Liver (tissue), 9 donors: ENCODE data around the gene AGPAT4. TPM values are rescaled to one million over a fixed set of nuclear protein-coding genes. Genes with fewer than 3 reads are reported as not detected.

ENCODE experiments used
- DNase-seq: peaks from one replicate; pipeline ENCODE4 v3.0.0-alpha.2; 2017; ENCODE audit warnings: low spot score
- H3K27ac ChIP-seq, 2 donors: one replicate each; pipeline ENCODE4 v1.7.0; 2013; ENCODE audit warnings: inconsistent platforms in 2 of 2, low read length in 2 of 2, control low read depth in 1 of 2, low read depth in 1 of 2, mild to moderate bottlenecking in 1 of 2
- H3K27me3 ChIP-seq, 4 donors: one replicate each; pipeline versions ENCODE4 v1.6.1 to v1.7.0; 2013; ENCODE audit warnings: low read length in 3 of 4, inconsistent platforms in 1 of 4, mild to moderate bottlenecking in 1 of 4, moderate library complexity in 1 of 4; ENCODE audit not compliant: control insufficient read depth in 4 of 4, insufficient read depth in 4 of 4
- H3K36me3 ChIP-seq, 4 donors: one replicate each; pipeline versions ENCODE4 v1.6.1 to v1.7.0; 2013; ENCODE audit warnings: low read length in 3 of 4, mild to moderate bottlenecking in 3 of 4, low read depth in 1 of 4, moderate library complexity in 1 of 4; ENCODE audit not compliant: control insufficient read depth in 4 of 4, insufficient read depth in 3 of 4
- H3K4me1 ChIP-seq, 4 donors: one replicate each; pipeline versions ENCODE4 v1.6.1 to v1.7.0; 2013; ENCODE audit warnings: low read length in 3 of 4, mild to moderate bottlenecking in 3 of 4, moderate library complexity in 1 of 4; ENCODE audit not compliant: control insufficient read depth in 4 of 4, insufficient read depth in 4 of 4
- H3K4me3 ChIP-seq, 3 donors: one replicate each; pipeline versions ENCODE4 v1.6.1 to v1.7.0; 2013; ENCODE audit warnings: low read length in 3 of 3, control low read depth in 1 of 3, low read depth in 1 of 3, mild to moderate bottlenecking in 1 of 3
- H3K9ac ChIP-seq, 2 donors: one replicate each; pipeline ENCODE4 v1.7.0; 2013; ENCODE audit warnings: low read length in 2 of 2, mild to moderate bottlenecking in 2 of 2, moderate library complexity in 2 of 2, control low read depth in 1 of 2, low read depth in 1 of 2
- H3K9me3 ChIP-seq, 4 donors: one replicate each; pipeline versions ENCODE4 v1.6.1 to v1.7.0; 2013; ENCODE audit warnings: low read length in 3 of 4; ENCODE audit not compliant: control insufficient read depth in 4 of 4
- ATF3 ChIP-seq: IDR thresholded peaks from 2 replicates; pipeline ENCODE4 v1.6.1; 2016; ENCODE audit warnings: antibody characterized with exemption
- EGR1 ChIP-seq, 2 donors: IDR thresholded peaks; 2 replicates each; pipeline ENCODE4 v1.6.1; 2016 to 2018; ENCODE audit warnings: antibody characterized with exemption in 2 of 2, low read depth in 2 of 2
- FOXA2 ChIP-seq: IDR thresholded peaks from 2 replicates; pipeline ENCODE4 v1.6.1; 2016; ENCODE audit warnings: antibody characterized with exemption
- GABPA ChIP-seq, 2 donors: IDR thresholded peaks in 1 of 2; conservative IDR thresholded peaks in 1 of 2; 2 replicates each; pipeline ENCODE4 v1.6.1; 2016; ENCODE audit warnings: antibody characterized with exemption in 2 of 2, mild to moderate bottlenecking in 1 of 2, moderate library complexity in 1 of 2
- HNF4A ChIP-seq, 2 donors: conservative IDR thresholded peaks; 2 replicates each; pipeline ENCODE4 v1.6.1; 2016; ENCODE audit warnings: antibody characterized with exemption in 2 of 2, mild to moderate bottlenecking in 2 of 2
- JUND ChIP-seq, 2 donors: IDR thresholded peaks; 2 replicates each; pipeline ENCODE4 v1.6.1; 2016; ENCODE audit warnings: antibody characterized with exemption in 2 of 2
- NR2F2 ChIP-seq: IDR thresholded peaks from 2 replicates; pipeline ENCODE4 v1.6.1; 2016; ENCODE audit warnings: antibody characterized with exemption
- REST ChIP-seq: IDR thresholded peaks from 2 replicates; pipeline ENCODE4 v1.6.1; 2016; ENCODE audit warnings: antibody characterized with exemption, mild to moderate bottlenecking
- SP1 ChIP-seq: IDR thresholded peaks from 2 replicates; pipeline ENCODE4 v1.6.1; 2018; ENCODE audit warnings: antibody characterized with exemption, mild to moderate bottlenecking
- TAF1 ChIP-seq: conservative IDR thresholded peaks from 2 replicates; pipeline ENCODE4 v1.6.1; 2016; ENCODE audit warnings: antibody characterized with exemption, mild to moderate bottlenecking
- YY1 ChIP-seq: IDR thresholded peaks from 2 replicates; pipeline ENCODE4 v1.6.1; 2016; ENCODE audit warnings: antibody characterized with exemption, mild to moderate bottlenecking
- WGBS: extraction: QIAGEN DNeasy Blood & Tissue Kit; methylation state at CpG from one replicate; pipeline ENCODE4 v1.1.7; 2013; 5-methylcytosine and 5-hydroxymethylcytosine counted together
- polyA plus RNA-seq, 2 donors: library from polyadenylated mRNA; stranded (reverse) in 1 of 2; unstranded in 1 of 2; fragments of 200-250 nt in 1 of 2; fragments of >200 nt in 1 of 2; fragmentation: Nextera tagmentation in 1 of 2; extraction: Ambion mirVana in 1 of 2; gene quantifications; one replicate each; pipeline versions ENCODE4 v1.2.1 to v1.2.3, GENCODE V29; 2013 to 2015
- total RNA-seq, 2 donors: library from RNA; depleted of rRNA; stranded (reverse); fragments of >200 nt; gene quantifications; one replicate each; pipeline ENCODE4 v1.2.3, GENCODE V29; 2014
- donor health status: healthy.
- donor health status: healthy.
- donor health status: healthy.
- donor health status: healthy.
- donor health status: healthy.

AGPAT4 gene
- total and polyA plus RNA-seq, 4 donors, result 0.44 to 17.5 (median 0.69) TPM

DNA sequence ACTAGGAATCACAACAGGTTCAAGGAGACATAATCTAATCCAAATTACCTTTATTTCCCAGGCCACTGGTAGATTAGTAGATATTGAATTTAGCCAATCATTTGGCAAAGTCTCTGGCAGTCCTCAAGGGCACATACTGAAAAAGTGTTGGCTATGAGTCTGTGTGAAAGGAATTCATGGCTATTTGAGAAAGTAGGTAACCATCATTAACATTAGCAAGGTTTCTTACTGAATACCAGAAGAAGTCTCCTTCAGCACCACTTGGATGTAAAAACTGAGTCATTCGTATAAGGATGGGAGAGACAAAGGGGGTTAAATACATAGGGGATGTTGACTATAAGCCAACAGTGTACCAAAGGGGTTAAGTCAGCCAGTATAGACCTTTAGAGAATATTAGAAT lies 36.7 kb downstream of the AGPAT4 start:
- TF ChIP-seq SP1, result no peak
- no peaks in the 10 kb centered on the region for H3K9me3 ChIP-seq
- no peaks in the 10 kb centered on the region for H3K4me1 ChIP-seq
- H3K4me3 ChIP-seq, result no peak overlapping the region
- no peak overlapping the region for H3K27ac ChIP-seq
- H3K9ac ChIP-seq, result no peak overlapping the region
- DNase-seq, result no peak
- WGBS, result 88% methylated on average over 1 of the region's 1 CpG
- H3K36me3 ChIP-seq, result no peaks in the 10 kb centered on the region
- H3K27me3 ChIP-seq, result no peaks in the 10 kb centered on the region

GRCh38 chr6:161235776-161236633 lies 37.9 kb downstream of the AGPAT4 start:
- H3K9ac ChIP-seq, result no peak overlapping the region
- H3K4me1 ChIP-seq, result no peaks in the 10 kb centered on the region
- H3K27me3 ChIP-seq, result no peaks in the 10 kb centered on the region
- DNase-seq, result no peak
- H3K27ac ChIP-seq, result no peak overlapping the region
- no peaks in the 10 kb centered on the region for H3K36me3 ChIP-seq
- 74% methylated on average over 15 of the region's 15 CpGs for whole genome bisulfite sequencing
- no peaks in the 10 kb centered on the region for H3K9me3 ChIP-seq
- H3K4me3 ChIP-seq, result no peak overlapping the region
- TF ChIP-seq REST (no peak), EGR1 (IDR thresholded peaks at IDR 0.05; ENCODE audit: low read depth in 2 of 2) (no peak), JUND (IDR thresholded peaks at IDR 0.05) (no peak)

- Histone ChIP-seq H3K4me3 (no peak overlapping the region), H3K9ac (no peak overlapping the region), H3K27me3 (no peaks in the 10 kb centered on the region), H3K27ac (no peak overlapping the region), H3K9me3 (no peaks in the 10 kb centered on the region), H3K4me1 (no peaks in the 10 kb centered on the region), H3K36me3 (no peaks in the 10 kb centered on the region)
- WGBS, result 80% methylated on average over 10 of the region's 10 CpGs
- TF ChIP-seq NR2F2, result no peak
- no peak for TF ChIP-seq TAF1
- no peak for TF ChIP-seq YY1
- no peak for TF ChIP-seq ATF3
- TF ChIP-seq REST, result no peak
- no peak for TF ChIP-seq GABPA (IDR thresholded peaks at IDR 0.05 in 1 of 2, conservative IDR thresholded peaks at IDR 0.05 in 1 of 2)
- no peak for TF ChIP-seq HNF4A (conservative IDR thresholded peaks at IDR 0.05)
- TF ChIP-seq FOXA2, result no peak
- no peak for DNase-seq
Measured at GRCh38 chr6:161233986-161234661, 39.7 kb downstream of the AGPAT4 start.
